ENCODE results near the gene ATP2C1. TPM values are rescaled to one million over a fixed set of nuclear protein-coding genes. Genes with fewer than 3 reads are reported as not detected.

ATP2C1 gene
- total and polyA plus RNA-seq, 9 of the 15 experiments (the other 6 are each of a cell fraction or from before 2014, with no cell fraction given), result 10.0 to 53.5 (median 27.9) TPM

GRCh38 chr3:130892759-130893375 is 1.0 kb upstream of the ATP2C1 start (continued):
- TF ChIP-seq VEZF1 (CRISPR knock-in tag; IDR thresholded peaks at IDR 0.05) (no peak), GTF2A2 (tag; IDR thresholded peaks at IDR 0.05) (no peak), ARNT (IDR thresholded peaks at IDR 0.05) (peak in 1 of 2 experiments; percentile 92; a peak in 2 of 4 replicates), MED1 (CRISPR knock-in tag; IDR thresholded peaks at IDR 0.05; ENCODE audit: borderline replicate concordance) (no peak), ZNF561 (CRISPR knock-in tag; conservative IDR thresholded peaks at IDR 0.05) (no peak), CSDE1 (IDR thresholded peaks at IDR 0.05) (no peak), LCOR (CRISPR knock-in tag; IDR thresholded peaks at IDR 0.05) (no peak)
- TF ChIP-seq, protein P1, sequence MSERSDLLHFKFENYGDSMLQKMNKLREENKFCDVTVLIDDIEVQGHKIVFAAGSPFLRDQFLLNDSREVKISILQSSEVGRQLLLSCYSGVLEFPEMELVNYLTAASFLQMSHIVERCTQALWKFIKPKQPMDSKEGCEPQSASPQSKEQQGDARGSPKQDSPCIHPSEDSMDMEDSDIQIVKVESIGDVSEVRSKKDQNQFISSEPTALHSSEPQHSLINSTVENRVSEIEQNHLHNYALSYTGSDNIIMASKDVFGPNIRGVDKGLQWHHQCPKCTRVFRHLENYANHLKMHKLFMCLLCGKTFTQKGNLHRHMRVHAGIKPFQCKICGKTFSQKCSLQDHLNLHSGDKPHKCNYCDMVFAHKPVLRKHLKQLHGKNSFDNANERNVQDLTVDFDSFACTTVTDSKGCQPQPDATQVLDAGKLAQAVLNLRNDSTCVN (CRISPR knock-in tag; IDR thresholded peaks at IDR 0.05), result no peak
- TF ChIP-seq, protein P2, sequence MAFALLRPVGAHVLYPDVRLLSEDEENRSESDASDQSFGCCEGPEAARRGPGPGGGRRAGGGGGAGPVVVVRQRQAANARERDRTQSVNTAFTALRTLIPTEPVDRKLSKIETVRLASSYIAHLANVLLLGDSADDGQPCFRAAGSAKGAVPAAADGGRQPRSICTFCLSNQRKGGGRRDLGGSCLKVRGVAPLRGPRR (CRISPR knock-in tag; IDR thresholded peaks at IDR 0.05), result no peak
- TF ChIP-seq, protein P3, sequence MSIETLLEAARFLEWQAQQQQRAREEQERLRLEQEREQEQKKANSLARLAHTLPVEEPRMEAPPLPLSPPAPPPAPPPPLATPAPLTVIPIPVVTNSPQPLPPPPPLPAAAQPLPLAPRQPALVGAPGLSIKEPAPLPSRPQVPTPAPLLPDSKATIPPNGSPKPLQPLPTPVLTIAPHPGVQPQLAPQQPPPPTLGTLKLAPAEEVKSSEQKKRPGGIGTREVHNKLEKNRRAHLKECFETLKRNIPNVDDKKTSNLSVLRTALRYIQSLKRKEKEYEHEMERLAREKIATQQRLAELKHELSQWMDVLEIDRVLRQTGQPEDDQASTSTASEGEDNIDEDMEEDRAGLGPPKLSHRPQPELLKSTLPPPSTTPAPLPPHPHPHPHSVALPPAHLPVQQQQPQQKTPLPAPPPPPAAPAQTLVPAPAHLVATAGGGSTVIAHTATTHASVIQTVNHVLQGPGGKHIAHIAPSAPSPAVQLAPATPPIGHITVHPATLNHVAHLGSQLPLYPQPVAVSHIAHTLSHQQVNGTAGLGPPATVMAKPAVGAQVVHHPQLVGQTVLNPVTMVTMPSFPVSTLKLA (conservative IDR thresholded peaks at IDR 0.05), result 0 out of 4 replicates have a peak, but pooled peaks of 1 of the 2 experiments have one; percentile 4
- TF ChIP-seq, protein P4, sequence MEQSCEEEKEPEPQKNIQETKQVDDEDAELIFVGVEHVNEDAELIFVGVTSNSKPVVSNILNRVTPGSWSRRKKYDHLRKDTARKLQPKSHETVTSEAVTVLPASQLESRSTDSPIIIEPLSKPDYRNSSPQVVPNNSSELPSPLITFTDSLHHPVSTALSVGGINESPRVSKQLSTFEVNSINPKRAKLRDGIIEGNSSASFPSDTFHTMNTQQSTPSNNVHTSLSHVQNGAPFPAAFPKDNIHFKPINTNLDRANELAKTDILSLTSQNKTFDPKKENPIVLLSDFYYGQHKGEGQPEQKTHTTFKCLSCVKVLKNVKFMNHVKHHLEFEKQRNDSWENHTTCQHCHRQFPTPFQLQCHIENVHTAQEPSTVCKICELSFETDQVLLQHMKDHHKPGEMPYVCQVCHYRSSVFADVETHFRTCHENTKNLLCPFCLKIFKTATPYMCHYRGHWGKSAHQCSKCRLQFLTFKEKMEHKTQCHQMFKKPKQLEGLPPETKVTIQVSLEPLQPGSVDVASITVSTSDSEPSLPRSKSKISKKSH (CRISPR knock-in tag; IDR thresholded peaks at IDR 0.05), result no peak
- TF ChIP-seq, protein P5, sequence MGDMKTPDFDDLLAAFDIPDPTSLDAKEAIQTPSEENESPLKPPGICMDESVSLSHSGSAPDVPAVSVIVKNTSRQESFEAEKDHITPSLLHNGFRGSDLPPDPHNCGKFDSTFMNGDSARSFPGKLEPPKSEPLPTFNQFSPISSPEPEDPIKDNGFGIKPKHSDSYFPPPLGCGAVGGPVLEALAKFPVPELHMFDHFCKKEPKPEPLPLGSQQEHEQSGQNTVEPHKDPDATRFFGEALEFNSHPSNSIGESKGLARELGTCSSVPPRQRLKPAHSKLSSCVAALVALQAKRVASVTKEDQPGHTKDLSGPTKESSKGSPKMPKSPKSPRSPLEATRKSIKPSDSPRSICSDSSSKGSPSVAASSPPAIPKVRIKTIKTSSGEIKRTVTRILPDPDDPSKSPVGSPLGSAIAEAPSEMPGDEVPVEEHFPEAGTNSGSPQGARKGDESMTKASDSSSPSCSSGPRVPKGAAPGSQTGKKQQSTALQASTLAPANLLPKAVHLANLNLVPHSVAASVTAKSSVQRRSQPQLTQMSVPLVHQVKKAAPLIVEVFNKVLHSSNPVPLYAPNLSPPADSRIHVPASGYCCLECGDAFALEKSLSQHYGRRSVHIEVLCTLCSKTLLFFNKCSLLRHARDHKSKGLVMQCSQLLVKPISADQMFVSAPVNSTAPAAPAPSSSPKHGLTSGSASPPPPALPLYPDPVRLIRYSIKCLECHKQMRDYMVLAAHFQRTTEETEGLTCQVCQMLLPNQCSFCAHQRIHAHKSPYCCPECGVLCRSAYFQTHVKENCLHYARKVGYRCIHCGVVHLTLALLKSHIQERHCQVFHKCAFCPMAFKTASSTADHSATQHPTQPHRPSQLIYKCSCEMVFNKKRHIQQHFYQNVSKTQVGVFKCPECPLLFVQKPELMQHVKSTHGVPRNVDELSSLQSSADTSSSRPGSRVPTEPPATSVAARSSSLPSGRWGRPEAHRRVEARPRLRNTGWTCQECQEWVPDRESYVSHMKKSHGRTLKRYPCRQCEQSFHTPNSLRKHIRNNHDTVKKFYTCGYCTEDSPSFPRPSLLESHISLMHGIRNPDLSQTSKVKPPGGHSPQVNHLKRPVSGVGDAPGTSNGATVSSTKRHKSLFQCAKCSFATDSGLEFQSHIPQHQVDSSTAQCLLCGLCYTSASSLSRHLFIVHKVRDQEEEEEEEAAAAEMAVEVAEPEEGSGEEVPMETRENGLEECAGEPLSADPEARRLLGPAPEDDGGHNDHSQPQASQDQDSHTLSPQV (IDR thresholded peaks at IDR 0.05), result no peak
- TF ChIP-seq, protein P6, sequence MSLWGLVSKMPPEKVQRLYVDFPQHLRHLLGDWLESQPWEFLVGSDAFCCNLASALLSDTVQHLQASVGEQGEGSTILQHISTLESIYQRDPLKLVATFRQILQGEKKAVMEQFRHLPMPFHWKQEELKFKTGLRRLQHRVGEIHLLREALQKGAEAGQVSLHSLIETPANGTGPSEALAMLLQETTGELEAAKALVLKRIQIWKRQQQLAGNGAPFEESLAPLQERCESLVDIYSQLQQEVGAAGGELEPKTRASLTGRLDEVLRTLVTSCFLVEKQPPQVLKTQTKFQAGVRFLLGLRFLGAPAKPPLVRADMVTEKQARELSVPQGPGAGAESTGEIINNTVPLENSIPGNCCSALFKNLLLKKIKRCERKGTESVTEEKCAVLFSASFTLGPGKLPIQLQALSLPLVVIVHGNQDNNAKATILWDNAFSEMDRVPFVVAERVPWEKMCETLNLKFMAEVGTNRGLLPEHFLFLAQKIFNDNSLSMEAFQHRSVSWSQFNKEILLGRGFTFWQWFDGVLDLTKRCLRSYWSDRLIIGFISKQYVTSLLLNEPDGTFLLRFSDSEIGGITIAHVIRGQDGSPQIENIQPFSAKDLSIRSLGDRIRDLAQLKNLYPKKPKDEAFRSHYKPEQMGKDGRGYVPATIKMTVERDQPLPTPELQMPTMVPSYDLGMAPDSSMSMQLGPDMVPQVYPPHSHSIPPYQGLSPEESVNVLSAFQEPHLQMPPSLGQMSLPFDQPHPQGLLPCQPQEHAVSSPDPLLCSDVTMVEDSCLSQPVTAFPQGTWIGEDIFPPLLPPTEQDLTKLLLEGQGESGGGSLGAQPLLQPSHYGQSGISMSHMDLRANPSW (CRISPR knock-in tag; IDR thresholded peaks at IDR 0.05), result no peak
